K562 (cell line): ENCODE data around the gene SLC22A12. TPM values are rescaled to one million over a fixed set of nuclear protein-coding genes. Genes with fewer than 3 reads are reported as not detected.

Experiments
- ATAC-seq: fragments of 200-7000 bp; cut with Tn5 transposase; 3 replicates; pipeline ENCODE4 v1.9.1; 2020; ENCODE audit warnings: moderate library complexity
- BruUV-seq: library from RNA; stranded (reverse); fragments of 400-500 nt; replicated peaks from 2 replicates; lab custom pipeline; 2021; lab: Mats Ljungman, UMichigan
- CTCF ChIA-PET: fragments of 300-600 bp; formaldehyde crosslinking; extraction: SDS; loops from one replicate; lab custom pipeline; 2021; ENCODE audit warnings: low intra/inter-chr PET ratio; lab: Yijun Ruan, JAX
- POLR2A ChIA-PET: fragments of 300-600, 350-650 bp; sonication (Branson Sonifier 250); formaldehyde crosslinking; extraction: SDS; loops from one replicate; lab custom pipeline; 2021; ENCODE audit warnings: antibody characterized with exemption, inconsistent platforms; lab: Yijun Ruan, JAX
- DNase-seq, 4 experiments: peaks; one replicate each; pipeline versions ENCODE4 v3.0.0 to v3.0.0-alpha.2; 2011 to 2018; ENCODE audit warnings: low spot score in 3 of 4, mixed read lengths in 3 of 4; ENCODE audit errors: extremely low read depth in 1 of 4
- FAIRE-seq: peaks from 2 replicates; lab custom pipeline; 2011; peaks lifted over from hg19 to GRCh38; lab: Jason Lieb, UNC
- H2AFZ ChIP-seq: 2 replicates; pipeline ENCODE4 v1.6.0; 2011; ENCODE audit warnings: low read depth, low read length, control low read depth, inconsistent platforms
- H3K27ac ChIP-seq: fragments of 200-600 bp; 3 replicates; pipeline ENCODE4 v1.8.0; 2011; ENCODE audit warnings: low read depth, mild to moderate bottlenecking, control low read depth, inconsistent platforms, low read length, moderate library complexity, mixed read lengths; ENCODE audit errors: extremely low read depth
- H3K27me3 ChIP-seq, 2 experiments: fragments of 300-600 bp in 1 of 2; 2 replicates in 1 of 2; 3 replicates in 1 of 2; pipeline versions ENCODE4 v1.6.0 to v1.8.0; 2011; ENCODE audit warnings: inconsistent platforms in 2 of 2, low read length in 2 of 2, mild to moderate bottlenecking in 1 of 2, mixed read lengths in 1 of 2, moderate library complexity in 1 of 2; ENCODE audit not compliant: control insufficient read depth in 2 of 2, insufficient read depth in 2 of 2
- H3K36me3 ChIP-seq: fragments of 300-600 bp; 3 replicates; pipeline ENCODE4 v1.8.0; 2011; ENCODE audit warnings: mild to moderate bottlenecking, low read length, inconsistent platforms; ENCODE audit not compliant: control insufficient read depth, insufficient read depth
- H3K4me1 ChIP-seq, 2 experiments: fragments of 200-600 bp in 1 of 2; replicated peaks in 1 of 2; 2 replicates in 1 of 2; 3 replicates in 1 of 2; pipeline versions ENCODE4 v1.5.1 to v1.8.0; 2011; ENCODE audit warnings: inconsistent platforms in 2 of 2, low read length in 2 of 2, mild to moderate bottlenecking in 1 of 2, mixed read lengths in 1 of 2, moderate library complexity in 1 of 2; ENCODE audit not compliant: control insufficient read depth in 2 of 2, insufficient read depth in 2 of 2
- H3K4me2 ChIP-seq: 2 replicates; pipeline ENCODE4 v1.6.1; 2011; ENCODE audit warnings: low read length, control low read depth, inconsistent platforms, mixed read lengths; ENCODE audit not compliant: insufficient read depth
- H3K4me3 ChIP-seq: fragments of 200-600 bp; sonication (generic), shearing (Covaris generic); 2 replicates; pipeline ENCODE4 v1.5.1; 2016; ENCODE audit warnings: control low read depth, inconsistent platforms
- H3K79me2 ChIP-seq: fragments of 200-600 bp; 3 replicates; pipeline ENCODE4 v1.8.0; 2011; ENCODE audit warnings: low read length, inconsistent platforms; ENCODE audit not compliant: control insufficient read depth, insufficient read depth
- H3K9ac ChIP-seq, 2 experiments: 2 replicates each; pipeline versions ENCODE4 v1.6.0 to v1.6.1; 2011; ENCODE audit warnings: low read depth in 2 of 2, low read length in 2 of 2, control low read depth in 1 of 2, inconsistent platforms in 1 of 2, mild to moderate bottlenecking in 1 of 2, mixed read lengths in 1 of 2; ENCODE audit not compliant: insufficient read depth in 1 of 2
- H3K9me1 ChIP-seq: one replicate; pipeline ENCODE4 v1.6.0; 2011; ENCODE audit warnings: inconsistent platforms, mild to moderate bottlenecking, low read length, moderate library complexity; ENCODE audit not compliant: control insufficient read depth, insufficient read depth
- H3K9me3 ChIP-seq: replicated peaks from 2 replicates; pipeline ENCODE4 v1.5.1; 2011; ENCODE audit warnings: low read depth, low read length, inconsistent platforms; ENCODE audit not compliant: control insufficient read depth, insufficient read depth
- H4K20me1 ChIP-seq: replicated peaks from 2 replicates; pipeline ENCODE4 v1.6.1; 2011; ENCODE audit warnings: low read length, inconsistent platforms, mixed read lengths; ENCODE audit not compliant: control insufficient read depth, insufficient read depth
- ATF7 ChIP-seq: fragments of 450-650 bp; IDR thresholded peaks from 2 replicates; pipeline ENCODE4 v1.7.1; 2014; ENCODE audit warnings: mild to moderate bottlenecking, moderate library complexity
- FOXK2 ChIP-seq, 2 experiments: fragments of 450-650 bp; IDR thresholded peaks in 1 of 2; conservative IDR thresholded peaks in 1 of 2; 2 replicates each; pipeline ENCODE4 v1.6.1; 2016; ENCODE audit warnings: low read depth in 2 of 2, mild to moderate bottlenecking in 1 of 2
- HNRNPL ChIP-seq: fragments of 200-400 bp; formaldehyde crosslinking; IDR thresholded peaks from 2 replicates; pipeline ENCODE4 v1.6.1; 2017; ENCODE audit warnings: low read depth, mild to moderate bottlenecking, low read length
- MEIS2 ChIP-seq: fragments of 450-650 bp; IDR thresholded peaks from 2 replicates; pipeline ENCODE4 v1.6.1; 2014; ENCODE audit warnings: mild to moderate bottlenecking; ENCODE audit not compliant: partially characterized antibody
- NCOR1 ChIP-seq: fragments of 450-650 bp; IDR thresholded peaks from 2 replicates; pipeline ENCODE4 v1.6.1; 2016; ENCODE audit warnings: mild to moderate bottlenecking, moderate library complexity
- NFATC3 ChIP-seq: fragments of 450-650 bp; IDR thresholded peaks from 2 replicates; pipeline ENCODE4 v1.6.1; 2017; ENCODE audit warnings: mild to moderate bottlenecking
- XRCC5 ChIP-seq: fragments of 200-400 bp; formaldehyde crosslinking; IDR thresholded peaks from 2 replicates; pipeline ENCODE4 v1.6.1; 2017; ENCODE audit warnings: low read depth, mild to moderate bottlenecking, low read length
- WGBS: fragments of 100-300 bp; shearing (Covaris generic); methylation state at CpG from one replicate; pipeline ENCODE4 v1.1.6; 2016; ENCODE audit warnings: low coverage, mixed read lengths; ENCODE audit not compliant: insufficient coverage; ENCODE audit errors: missing lambda C conversion rate; 5-methylcytosine and 5-hydroxymethylcytosine counted together
- in situ Hi-C: fragments of 300-500 bp; cut with MboI; formaldehyde crosslinking; loops from 4 replicates; pipeline ENCODE4 v1.15.0; 2018; ENCODE audit warnings: inconsistent platforms, mixed read lengths
- intact Hi-C: fragments of 100-400 bp; cut with micrococcal nuclease; formaldehyde crosslinking; loops from 2 replicates; pipeline ENCODE4 v1.14.2; 2022
- polyA plus RNA-seq, 8 experiments: library from polyadenylated mRNA; depleted of rRNA in 4 of 8; stranded (reverse) in 5 of 8; unstranded in 3 of 8; fragments of >200 nt; fragmentation: Nextera tagmentation in 2 of 8; fragmentation: Illumina TruSeq in 1 of 8; extraction: Ambion mirVana in 2 of 8; extraction: Trizol in 1 of 8; gene quantifications; 2 replicates each; pipeline versions ENCODE4 v1.2.1 to v1.2.3, GENCODE V29; 2011 to 2014; ENCODE audit warnings: inconsistent platforms in 1 of 8, missing spikeins in 1 of 8
- total RNA-seq, 7 experiments: library from RNA; depleted of rRNA in 6 of 7; stranded (reverse); fragments of >200 nt in 6 of 7; fragmentation: Illumina TruSeq in 2 of 7; extraction: Trizol in 2 of 7; gene quantifications; 2 replicates each; pipeline versions ENCODE4 v1.2.1 to v1.2.3, GENCODE V29; 2011 to 2021; ENCODE audit warnings: low replicate concordance in 1 of 7
- TF ChIP-seq, protein P1 (sequence below), 2 experiments: fragments of 450-650 bp; IDR thresholded peaks; 2 replicates each; pipeline ENCODE4 v1.6.1; 2018; ENCODE audit warnings: mild to moderate bottlenecking in 2 of 2, low read depth in 1 of 2; ENCODE audit not compliant: partially characterized antibody in 2 of 2

SLC22A12 gene
- total and polyA plus RNA-seq, 9 of the 15 experiments (the other 6 are each of a cell fraction or from before 2014, with no cell fraction given) = not detected

GRCh38 chr11:64616817-64617216 is 25.8 kb downstream of the SLC22A12 start:
- no TSS peak for BruUV-seq
- H4K20me1 ChIP-seq = peaks cover 4% of the 10 kb centered on the region; the same call in 1 of the 2 replicates
- peaks cover 3 to 45% of the 10 kb centered on the region in 2 experiments; a peak in 2 of 5 replicates for H3K27me3 ChIP-seq
- H3K4me1 ChIP-seq = peaks cover 0 to 8% of the 10 kb centered on the region in 2 experiments; a peak in 2 of 5 replicates
- H3K4me2 ChIP-seq = no peak overlapping the region
- ChIA-PET CTCF (no interaction called here), POLR2A (no interaction called here)
- FAIRE-seq (no peak), ATAC-seq (no peak), DNase-seq (no peak)
- no peak for TF ChIP-seq HNRNPL
- H3K9ac ChIP-seq = no peak overlapping the region
- no peaks in the 10 kb centered on the region for H3K79me2 ChIP-seq
- no peaks in the 10 kb centered on the region for H3K36me3 ChIP-seq
- no peak overlapping the region for H3K27ac ChIP-seq
- intact Hi-C loops (no loop called here), in situ Hi-C loops (no loop called here)
- WGBS = 7% methylated on average over 3 of the region's 3 CpGs
- H3K4me3 ChIP-seq = no peak overlapping the region
- H3K9me3 ChIP-seq = no peaks in the 10 kb centered on the region
- H2AFZ ChIP-seq = no peak overlapping the region
- no peaks in the 10 kb centered on the region for H3K9me1 ChIP-seq

GRCh38 chr11:64619196-64619595 is 28.2 kb downstream of the SLC22A12 start:
- H3K27me3 ChIP-seq = peaks cover 0 to 31% of the 10 kb centered on the region in 2 experiments; a peak in 2 of 5 replicates
- TF ChIP-seq MEIS2 = no peak
- no peak for TF ChIP-seq NFATC3
- TF ChIP-seq XRCC5 = no peak
- no peak for TF ChIP-seq NCOR1
- TF ChIP-seq ATF7 = no peak
- no peak for TF ChIP-seq FOXK2 (conservative IDR thresholded peaks at IDR 0.05 in 1 of 2, IDR thresholded peaks at IDR 0.05 in 1 of 2; ENCODE audit: low read depth in 2 of 2)
- TF ChIP-seq, protein P1, sequence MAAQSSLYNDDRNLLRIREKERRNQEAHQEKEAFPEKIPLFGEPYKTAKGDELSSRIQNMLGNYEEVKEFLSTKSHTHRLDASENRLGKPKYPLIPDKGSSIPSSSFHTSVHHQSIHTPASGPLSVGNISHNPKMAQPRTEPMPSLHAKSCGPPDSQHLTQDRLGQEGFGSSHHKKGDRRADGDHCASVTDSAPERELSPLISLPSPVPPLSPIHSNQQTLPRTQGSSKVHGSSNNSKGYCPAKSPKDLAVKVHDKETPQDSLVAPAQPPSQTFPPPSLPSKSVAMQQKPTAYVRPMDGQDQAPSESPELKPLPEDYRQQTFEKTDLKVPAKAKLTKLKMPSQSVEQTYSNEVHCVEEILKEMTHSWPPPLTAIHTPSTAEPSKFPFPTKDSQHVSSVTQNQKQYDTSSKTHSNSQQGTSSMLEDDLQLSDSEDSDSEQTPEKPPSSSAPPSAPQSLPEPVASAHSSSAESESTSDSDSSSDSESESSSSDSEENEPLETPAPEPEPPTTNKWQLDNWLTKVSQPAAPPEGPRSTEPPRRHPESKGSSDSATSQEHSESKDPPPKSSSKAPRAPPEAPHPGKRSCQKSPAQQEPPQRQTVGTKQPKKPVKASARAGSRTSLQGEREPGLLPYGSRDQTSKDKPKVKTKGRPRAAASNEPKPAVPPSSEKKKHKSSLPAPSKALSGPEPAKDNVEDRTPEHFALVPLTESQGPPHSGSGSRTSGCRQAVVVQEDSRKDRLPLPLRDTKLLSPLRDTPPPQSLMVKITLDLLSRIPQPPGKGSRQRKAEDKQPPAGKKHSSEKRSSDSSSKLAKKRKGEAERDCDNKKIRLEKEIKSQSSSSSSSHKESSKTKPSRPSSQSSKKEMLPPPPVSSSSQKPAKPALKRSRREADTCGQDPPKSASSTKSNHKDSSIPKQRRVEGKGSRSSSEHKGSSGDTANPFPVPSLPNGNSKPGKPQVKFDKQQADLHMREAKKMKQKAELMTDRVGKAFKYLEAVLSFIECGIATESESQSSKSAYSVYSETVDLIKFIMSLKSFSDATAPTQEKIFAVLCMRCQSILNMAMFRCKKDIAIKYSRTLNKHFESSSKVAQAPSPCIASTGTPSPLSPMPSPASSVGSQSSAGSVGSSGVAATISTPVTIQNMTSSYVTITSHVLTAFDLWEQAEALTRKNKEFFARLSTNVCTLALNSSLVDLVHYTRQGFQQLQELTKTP (IDR thresholded peaks at IDR 0.05; ENCODE audit: low read depth in 1 of 2, partially characterized antibody in 2 of 2) = no peak

More at GRCh38 chr11:64619196-64619595, 28.2 kb downstream of the SLC22A12 start:
- no peaks in the 10 kb centered on the region for H3K36me3 ChIP-seq
- WGBS = 58% methylated on average over 2 of the region's 4 CpGs
- no peak overlapping the region for H3K27ac ChIP-seq
- no peak for FAIRE-seq
- ChIA-PET CTCF (no interaction called here), POLR2A (interaction anchor here (1.5 kb wide), 1 partner anchor 13 kb away, joined by 4 read pairs; no protein-coding TSS in a partner anchor)
- H3K4me2 ChIP-seq = no peak overlapping the region
- in situ Hi-C loops = no loop called here
- peak overlapping the region in 1 of 2 experiments; percentile 12; a peak in 1 of 4 replicates for H3K9ac ChIP-seq
- peaks cover 4% of the 10 kb centered on the region; the same call in 1 of the 2 replicates for H4K20me1 ChIP-seq
- BruUV-seq = no TSS peak
- no peaks in the 10 kb centered on the region for H3K79me2 ChIP-seq
- peak overlapping the region; percentile 90; the same call in 1 of the 2 replicates for H2AFZ ChIP-seq
- H3K9me1 ChIP-seq = no peaks in the 10 kb centered on the region
- intact Hi-C loops = no loop called here
- no peak for DNase-seq
- no peaks in the 10 kb centered on the region for H3K9me3 ChIP-seq
- peaks cover 0 to 12% of the 10 kb centered on the region in 2 experiments; a peak in 2 of 5 replicates for H3K4me1 ChIP-seq
- no peak overlapping the region for H3K4me3 ChIP-seq
- ATAC-seq = no peak
